GM19023 (cell line): ENCODE data around the gene SNX25.
"Not testable (repeated sequence)": the region's sequence is repeated elsewhere in the genome, so short reads cannot be mapped to it uniquely, and the experiment has no call there.

Experiments used
- ATAC-seq: cut with Tn5 transposase; IDR thresholded peaks from one replicate; pipeline ENCODE4 v1.9.1; 2021; ENCODE audit warnings: mild to moderate bottlenecking, moderate library complexity; ENCODE audit not compliant: unreplicated experiment

The SNX25 gene

GRCh38 chr4:185209031-185209851 lies at the start of gene SNX25:
SNX25 (plus strand) TSS chr4:185209598; CDS start chr4:185209827, 229 bp downstream.
- ATAC-seq = peak; percentile 82

- peak; percentile 95 for ATAC-seq
Observed at GRCh38 chr4:185165605-185166063, 43.8 kb upstream of the SNX25 start.

- ATAC-seq = no peak
Observed at GRCh38 chr4:185167234-185167633, 42.2 kb upstream of the SNX25 start.

- peak; percentile 63 for ATAC-seq
Observed at GRCh38 chr4:185171373-185172071, 37.9 kb upstream of the SNX25 start.

GRCh38 chr4:185179488-185179887 lies 29.9 kb upstream of the SNX25 start:
- no peak for ATAC-seq

GRCh38 chr4:185182239-185182638 lies 27.2 kb upstream of the SNX25 start:
- no peak for ATAC-seq

- no peak for ATAC-seq
Observed at GRCh38 chr4:185183622-185184281, 25.6 kb upstream of the SNX25 start.

GRCh38 chr4:185186769-185187168 lies 22.6 kb upstream of the SNX25 start:
- no peak for ATAC-seq

GRCh38 chr4:185189606-185190305 lies 19.6 kb upstream of the SNX25 start:
- no peak for ATAC-seq

GRCh38 chr4:185190306-185190856 lies 19.0 kb upstream of the SNX25 start:
- no peak for ATAC-seq

- ATAC-seq = peak; percentile 77
Observed at GRCh38 chr4:185192059-185192458, 17.3 kb upstream of the SNX25 start.

GRCh38 chr4:185194924-185195888 lies 14.2 kb upstream of the SNX25 start:
- ATAC-seq = no peak

GRCh38 chr4:185196437-185196836 lies 13.0 kb upstream of the SNX25 start:
- ATAC-seq = no peak

GRCh38 chr4:185198189-185198588 lies 11.2 kb upstream of the SNX25 start:
- ATAC-seq = not testable (repeated sequence)

GRCh38 chr4:185201977-185202962 lies 7.1 kb upstream of the SNX25 start:
- ATAC-seq = no peak

GRCh38 chr4:185202984-185203485 lies 6.4 kb upstream of the SNX25 start:
- ATAC-seq = peak; percentile 8

- ATAC-seq = peak; percentile 86
Observed at GRCh38 chr4:185203486-185204237, 5.7 kb upstream of the SNX25 start, which contains the start of gene CFAP97. CFAP97 (minus strand) TSS chr4:185204000; CDS start chr4:185191196, 12,804 bp downstream.
